A673 (cell line): ENCODE measurements around the gene INHBC. TPM values are rescaled to one million over a fixed set of nuclear protein-coding genes. Genes with fewer than 3 reads are reported as not detected.

Experiments
- Bru-seq: library from RNA; stranded (reverse); fragments of 400-500 nt; gene quantifications from one replicate; lab custom pipeline; 2021; lab: Mats Ljungman, UMichigan
- BruChase-seq, 2 experiments: library from RNA; stranded (reverse); fragments of 400-500 nt; gene quantifications; one replicate each; lab custom pipeline; 2021; lab: Mats Ljungman, UMichigan
- BruUV-seq: library from RNA; stranded (reverse); fragments of 400-500 nt; replicated peaks from 2 replicates; lab custom pipeline; 2021; lab: Mats Ljungman, UMichigan
- CTCF ChIA-PET: fragments of 300-600 bp; sonication (Branson Sonifier 250); formaldehyde crosslinking; loops from one replicate; lab custom pipeline; 2022; ENCODE audit warnings: antibody characterized with exemption; lab: Charles Lee
- POLR2A ChIA-PET: fragments of 300-600 bp; sonication (Branson Sonifier 250); formaldehyde crosslinking; loops from one replicate; lab custom pipeline; 2022; ENCODE audit warnings: antibody characterized with exemption; ENCODE audit not compliant: low non-redundant PET; lab: Charles Lee
- DNase-seq: peaks from one replicate; pipeline ENCODE4 v3.0.0-alpha.2; 2015; ENCODE audit warnings: low spot score
- H3K27ac ChIP-seq: fragments of 200-600 bp; sonication (generic); 2 replicates; pipeline ENCODE4 v1.5.1; 2016; ENCODE audit warnings: mixed run types, low read depth, mild to moderate bottlenecking, mixed read lengths, antibody characterized with exemption, low read length; ENCODE audit not compliant: poor library complexity, severe bottlenecking
- H3K27me3 ChIP-seq: fragments of 200-600 bp; sonication (generic); replicated peaks from 2 replicates; pipeline ENCODE4 v1.6.1; 2017; ENCODE audit warnings: mixed run types, low read depth, mild to moderate bottlenecking, mixed read lengths, antibody characterized with exemption, low read length; ENCODE audit not compliant: insufficient read depth, poor library complexity
- H3K36me3 ChIP-seq: fragments of 200-600 bp; sonication (generic); 2 replicates; pipeline ENCODE4 v1.6.1; 2016; ENCODE audit warnings: mixed run types, mild to moderate bottlenecking, mixed read lengths, antibody characterized with exemption, low read length; ENCODE audit not compliant: insufficient read depth, poor library complexity, severe bottlenecking
- H3K4me1 ChIP-seq: fragments of 200-600 bp; sonication (generic); 2 replicates; pipeline ENCODE4 v1.6.1; 2017; ENCODE audit warnings: mixed run types, mild to moderate bottlenecking, mixed read lengths, antibody characterized with exemption, low read length; ENCODE audit not compliant: insufficient read depth, poor library complexity, severe bottlenecking
- H3K4me3 ChIP-seq: fragments of 200-600 bp; sonication (generic); 2 replicates; pipeline ENCODE4 v1.5.1; 2016; ENCODE audit warnings: low read depth, mixed run types, mild to moderate bottlenecking, mixed read lengths, low read length; ENCODE audit not compliant: poor library complexity, severe bottlenecking
- H3K9me3 ChIP-seq: fragments of 200-600 bp; sonication (generic); 2 replicates; pipeline ENCODE4 v1.6.1; 2016; ENCODE audit warnings: mixed run types, low read depth, mild to moderate bottlenecking, mixed read lengths, antibody characterized with exemption, low read length; ENCODE audit not compliant: poor library complexity, severe bottlenecking
- CTCF ChIP-seq: fragments of 300-800, 200-600 bp; sonication (generic); conservative IDR thresholded peaks from 2 replicates; pipeline ENCODE4 v1.5.1; 2017; ENCODE audit warnings: low read depth, mild to moderate bottlenecking, antibody characterized with exemption, low read length, moderate library complexity, mixed read lengths
- EZH2 ChIP-seq: fragments of 200-600 bp; sonication (generic); IDR thresholded peaks from 2 replicates; pipeline ENCODE4 v1.6.1; 2017; ENCODE audit warnings: borderline replicate concordance, low read depth, mild to moderate bottlenecking, mixed read lengths, antibody characterized with exemption, low read length; ENCODE audit not compliant: poor library complexity, severe bottlenecking
- intact Hi-C: fragments of 100-400 bp; cut with micrococcal nuclease; formaldehyde crosslinking; loops from one replicate; pipeline ENCODE4 v1.10.0; 2022; ENCODE audit not compliant: unreplicated experiment
- long read RNA-seq: library from polyadenylated mRNA; stranded (forward); transcript quantifications from one replicate; pipeline ENCODE4 v2.0.0, GENCODE V29; 2022
- total RNA-seq: library from RNA; stranded (reverse); gene quantifications from 2 replicates; pipeline ENCODE4 v1.2.3, GENCODE V29; 2021

The INHBC gene
- total RNA-seq (not detected in 2 replicates), Bru-seq, nascent RNA (percentile 12 among the genes with signal in this experiment), BruChase-seq, experiment 1, labeled RNA remaining after a 2-hour chase (percentile 9 among the genes with signal in this experiment), BruChase-seq, experiment 2, labeled RNA remaining after a 6-hour chase (percentile 16 among the genes with signal in this experiment)
- long read RNA-seq, result 0 reads

- no peaks in the 10 kb centered on the region for H3K27me3 ChIP-seq
- no TSS peak for BruUV-seq
- TF ChIP-seq EZH2 (no peak), CTCF (no peak)
- ChIA-PET POLR2A (interaction anchor here (0.5 kb wide), 1 partner anchor 100 kb away, joined by 3 read pairs; no protein-coding TSS in a partner anchor), CTCF (interaction anchor here (1.4 to 1.5 kb wide), 2 partner anchors 19 to 127 kb away, joined by 3 to 4 read pairs; no protein-coding TSS in a partner anchor)
- no peak within 1 kb of the TSS for H3K4me3 ChIP-seq
- intact Hi-C loops, result no loop called here
- H3K27ac ChIP-seq, result no peak within 1 kb of the TSS
- no peaks in the 10 kb centered on the region for H3K9me3 ChIP-seq
- H3K36me3 ChIP-seq, result no peaks in the 10 kb centered on the region
- DNase-seq, result no peak
- H3K4me1 ChIP-seq, result peaks cover 7% of the 10 kb centered on the region
Observed at GRCh38 chr12:57434517-57435223, at the start of gene INHBC. Gene INHBC, plus strand, starts transcription at chr12:57434784. Its CDS starts 103 bp downstream, at chr12:57434887.

GRCh38 chr12:57385586-57385985 is 49.0 kb upstream of the INHBC start:
- intact Hi-C loops, result no loop called here
- no TSS peak for BruUV-seq
- CTCF ChIA-PET, result no interaction called here

More at GRCh38 chr12:57385586-57385985, 49.0 kb upstream of the INHBC start:
- POLR2A ChIA-PET, result no interaction called here
- no peak for DNase-seq
- H3K9me3 ChIP-seq, result no peaks in the 10 kb centered on the region
- no peak overlapping the region for H3K27ac ChIP-seq
- no peak for TF ChIP-seq EZH2
- TF ChIP-seq CTCF, result no peak
- H3K4me3 ChIP-seq, result no peak overlapping the region
- no peaks in the 10 kb centered on the region for H3K4me1 ChIP-seq
- peaks cover 5% of the 10 kb centered on the region for H3K36me3 ChIP-seq
- no peaks in the 10 kb centered on the region for H3K27me3 ChIP-seq
